Measurements from ENCODE around the gene PPM1H. TPM values are rescaled to one million over a fixed set of nuclear protein-coding genes. Genes with fewer than 3 reads are reported as not detected.

PPM1H gene
- total RNA-seq, 1 experiment from 2014 or later, result 37.1 TPM

DNA sequence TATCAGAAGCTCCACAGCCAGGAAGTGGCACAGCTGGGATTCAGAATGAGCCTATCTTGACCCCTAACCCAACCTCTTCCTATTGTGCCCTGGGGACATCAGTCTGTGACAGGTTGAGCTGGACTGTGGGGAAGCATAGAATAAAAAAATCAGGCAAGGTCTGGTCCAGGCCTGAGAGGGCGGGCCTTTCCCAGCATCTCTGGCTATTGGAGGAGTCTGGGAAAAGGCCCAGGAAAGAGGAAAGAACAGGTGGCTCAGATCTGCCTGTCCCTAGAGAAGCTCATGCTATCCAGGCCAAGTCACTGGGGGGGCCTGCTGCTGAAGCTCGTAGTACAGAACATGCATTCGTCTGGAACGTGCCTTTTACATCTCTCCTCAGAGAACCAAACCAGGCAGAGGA is 100.5 kb downstream of the PPM1H start:
- peak; percentile 78 for ATAC-seq
- CTCF ChIA-PET, result interaction anchor here (1.0 to 1.2 kb wide), 4 partner anchors 9 to 150 kb away, joined by 3 to 4 read pairs (median 3); no protein-coding TSS in a partner anchor
- no peak for DNase-seq (ENCODE audit: low spot score)
- H3K9me3 Mint-ChIP-seq, result no peaks in the 10 kb centered on the region
- peaks cover 25% of the 10 kb centered on the region for H3K4me1 Mint-ChIP-seq
- POLR2A ChIA-PET, result no interaction called here
- TF ChIP-seq, protein P1, sequence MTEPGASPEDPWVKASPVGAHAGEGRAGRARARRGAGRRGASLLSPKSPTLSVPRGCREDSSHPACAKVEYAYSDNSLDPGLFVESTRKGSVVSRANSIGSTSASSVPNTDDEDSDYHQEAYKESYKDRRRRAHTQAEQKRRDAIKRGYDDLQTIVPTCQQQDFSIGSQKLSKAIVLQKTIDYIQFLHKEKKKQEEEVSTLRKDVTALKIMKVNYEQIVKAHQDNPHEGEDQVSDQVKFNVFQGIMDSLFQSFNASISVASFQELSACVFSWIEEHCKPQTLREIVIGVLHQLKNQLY (CRISPR knock-in tag; IDR thresholded peaks at IDR 0.05), result no peak
- TF ChIP-seq, protein P2, sequence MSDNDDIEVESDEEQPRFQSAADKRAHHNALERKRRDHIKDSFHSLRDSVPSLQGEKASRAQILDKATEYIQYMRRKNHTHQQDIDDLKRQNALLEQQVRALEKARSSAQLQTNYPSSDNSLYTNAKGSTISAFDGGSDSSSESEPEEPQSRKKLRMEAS (CRISPR knock-in tag; IDR thresholded peaks at IDR 0.05), result no peak
- TF ChIP-seq, protein P3, sequence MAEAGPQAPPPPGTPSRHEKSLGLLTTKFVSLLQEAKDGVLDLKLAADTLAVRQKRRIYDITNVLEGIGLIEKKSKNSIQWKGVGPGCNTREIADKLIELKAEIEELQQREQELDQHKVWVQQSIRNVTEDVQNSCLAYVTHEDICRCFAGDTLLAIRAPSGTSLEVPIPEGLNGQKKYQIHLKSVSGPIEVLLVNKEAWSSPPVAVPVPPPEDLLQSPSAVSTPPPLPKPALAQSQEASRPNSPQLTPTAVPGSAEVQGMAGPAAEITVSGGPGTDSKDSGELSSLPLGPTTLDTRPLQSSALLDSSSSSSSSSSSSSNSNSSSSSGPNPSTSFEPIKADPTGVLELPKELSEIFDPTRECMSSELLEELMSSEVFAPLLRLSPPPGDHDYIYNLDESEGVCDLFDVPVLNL (CRISPR knock-in tag; IDR thresholded peaks at IDR 0.05; ENCODE audit: borderline replicate concordance, low read depth), result no peak
- TF ChIP-seq ZNF396 (CRISPR knock-in tag; IDR thresholded peaks at IDR 0.05; ENCODE audit: borderline replicate concordance) (no peak), TP53 (CRISPR knock-in tag; IDR thresholded peaks at IDR 0.05) (no peak), RELA (CRISPR knock-in tag; IDR thresholded peaks at IDR 0.05; ENCODE audit: borderline replicate concordance) (no peak)
- TF ChIP-seq, protein P4, sequence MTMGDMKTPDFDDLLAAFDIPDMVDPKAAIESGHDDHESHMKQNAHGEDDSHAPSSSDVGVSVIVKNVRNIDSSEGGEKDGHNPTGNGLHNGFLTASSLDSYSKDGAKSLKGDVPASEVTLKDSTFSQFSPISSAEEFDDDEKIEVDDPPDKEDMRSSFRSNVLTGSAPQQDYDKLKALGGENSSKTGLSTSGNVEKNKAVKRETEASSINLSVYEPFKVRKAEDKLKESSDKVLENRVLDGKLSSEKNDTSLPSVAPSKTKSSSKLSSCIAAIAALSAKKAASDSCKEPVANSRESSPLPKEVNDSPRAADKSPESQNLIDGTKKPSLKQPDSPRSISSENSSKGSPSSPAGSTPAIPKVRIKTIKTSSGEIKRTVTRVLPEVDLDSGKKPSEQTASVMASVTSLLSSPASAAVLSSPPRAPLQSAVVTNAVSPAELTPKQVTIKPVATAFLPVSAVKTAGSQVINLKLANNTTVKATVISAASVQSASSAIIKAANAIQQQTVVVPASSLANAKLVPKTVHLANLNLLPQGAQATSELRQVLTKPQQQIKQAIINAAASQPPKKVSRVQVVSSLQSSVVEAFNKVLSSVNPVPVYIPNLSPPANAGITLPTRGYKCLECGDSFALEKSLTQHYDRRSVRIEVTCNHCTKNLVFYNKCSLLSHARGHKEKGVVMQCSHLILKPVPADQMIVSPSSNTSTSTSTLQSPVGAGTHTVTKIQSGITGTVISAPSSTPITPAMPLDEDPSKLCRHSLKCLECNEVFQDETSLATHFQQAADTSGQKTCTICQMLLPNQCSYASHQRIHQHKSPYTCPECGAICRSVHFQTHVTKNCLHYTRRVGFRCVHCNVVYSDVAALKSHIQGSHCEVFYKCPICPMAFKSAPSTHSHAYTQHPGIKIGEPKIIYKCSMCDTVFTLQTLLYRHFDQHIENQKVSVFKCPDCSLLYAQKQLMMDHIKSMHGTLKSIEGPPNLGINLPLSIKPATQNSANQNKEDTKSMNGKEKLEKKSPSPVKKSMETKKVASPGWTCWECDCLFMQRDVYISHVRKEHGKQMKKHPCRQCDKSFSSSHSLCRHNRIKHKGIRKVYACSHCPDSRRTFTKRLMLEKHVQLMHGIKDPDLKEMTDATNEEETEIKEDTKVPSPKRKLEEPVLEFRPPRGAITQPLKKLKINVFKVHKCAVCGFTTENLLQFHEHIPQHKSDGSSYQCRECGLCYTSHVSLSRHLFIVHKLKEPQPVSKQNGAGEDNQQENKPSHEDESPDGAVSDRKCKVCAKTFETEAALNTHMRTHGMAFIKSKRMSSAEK (CRISPR knock-in tag; IDR thresholded peaks at IDR 0.05; ENCODE audit: borderline replicate concordance), result no peak
- H3K36me3 Mint-ChIP-seq, result peaks cover 10% of the 10 kb centered on the region
- no peaks in the 10 kb centered on the region for H3K27me3 Mint-ChIP-seq (ENCODE audit: low read depth)
- H3K4me3 Mint-ChIP-seq, result no peak overlapping the region
- no peak overlapping the region for H3K27ac Mint-ChIP-seq

DNA sequence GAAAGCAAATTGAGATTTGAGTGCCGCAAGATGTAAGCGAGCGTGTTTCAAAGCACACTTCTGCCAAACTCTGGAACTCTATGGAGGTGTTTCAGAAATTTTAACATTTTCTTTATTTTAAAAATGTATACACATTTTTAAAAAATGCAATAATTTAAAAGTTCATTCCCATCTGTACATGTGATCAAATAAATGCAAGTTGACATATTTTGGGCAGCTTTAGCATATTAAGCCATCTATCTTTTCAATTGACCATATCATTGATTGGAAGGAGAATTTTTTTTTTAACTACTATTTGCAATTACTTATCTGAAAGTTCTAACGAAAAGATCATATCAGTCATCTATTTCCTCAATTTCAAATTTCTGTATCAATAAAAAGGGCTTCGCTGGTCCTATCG is 101.3 kb downstream of the PPM1H start:
- no peaks in the 10 kb centered on the region for H3K9me3 Mint-ChIP-seq
- H3K4me3 Mint-ChIP-seq, result no peak overlapping the region
- ATAC-seq (no peak), DNase-seq (ENCODE audit: low spot score) (no peak)
- no peak overlapping the region for H3K27ac Mint-ChIP-seq
- no peaks in the 10 kb centered on the region for H3K27me3 Mint-ChIP-seq (ENCODE audit: low read depth)
- POLR2A ChIA-PET, result no interaction called here
- CTCF ChIA-PET, result interaction anchor here (1.2 kb wide), 1 partner anchor 15 kb away, joined by 4 read pairs; no protein-coding TSS in a partner anchor
- peaks cover 10% of the 10 kb centered on the region for H3K36me3 Mint-ChIP-seq
- H3K4me1 Mint-ChIP-seq, result peaks cover 25% of the 10 kb centered on the region
- TF ChIP-seq JUN (CRISPR knock-in tag; IDR thresholded peaks at IDR 0.05), result no peak
- TF ChIP-seq, protein P5, sequence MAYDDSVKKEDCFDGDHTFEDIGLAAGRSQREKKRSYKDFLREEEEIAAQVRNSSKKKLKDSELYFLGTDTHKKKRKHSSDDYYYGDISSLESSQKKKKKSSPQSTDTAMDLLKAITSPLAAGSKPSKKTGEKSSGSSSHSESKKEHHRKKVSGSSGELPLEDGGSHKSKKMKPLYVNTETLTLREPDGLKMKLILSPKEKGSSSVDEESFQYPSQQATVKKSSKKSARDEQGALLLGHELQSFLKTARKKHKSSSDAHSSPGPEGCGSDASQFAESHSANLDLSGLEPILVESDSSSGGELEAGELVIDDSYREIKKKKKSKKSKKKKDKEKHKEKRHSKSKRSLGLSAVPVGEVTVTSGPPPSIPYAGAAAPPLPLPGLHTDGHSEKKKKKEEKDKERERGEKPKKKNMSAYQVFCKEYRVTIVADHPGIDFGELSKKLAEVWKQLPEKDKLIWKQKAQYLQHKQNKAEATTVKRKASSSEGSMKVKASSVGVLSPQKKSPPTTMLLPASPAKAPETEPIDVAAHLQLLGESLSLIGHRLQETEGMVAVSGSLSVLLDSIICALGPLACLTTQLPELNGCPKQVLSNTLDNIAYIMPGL (CRISPR knock-in tag; IDR thresholded peaks at IDR 0.05), result no peak
- no peak for TF ChIP-seq ZBTB21 (CRISPR knock-in tag; IDR thresholded peaks at IDR 0.05; ENCODE audit: borderline replicate concordance)
- TF ChIP-seq KAT7 (CRISPR knock-in tag; IDR thresholded peaks at IDR 0.05; ENCODE audit: borderline replicate concordance), result no peak
- TF ChIP-seq, protein P6, sequence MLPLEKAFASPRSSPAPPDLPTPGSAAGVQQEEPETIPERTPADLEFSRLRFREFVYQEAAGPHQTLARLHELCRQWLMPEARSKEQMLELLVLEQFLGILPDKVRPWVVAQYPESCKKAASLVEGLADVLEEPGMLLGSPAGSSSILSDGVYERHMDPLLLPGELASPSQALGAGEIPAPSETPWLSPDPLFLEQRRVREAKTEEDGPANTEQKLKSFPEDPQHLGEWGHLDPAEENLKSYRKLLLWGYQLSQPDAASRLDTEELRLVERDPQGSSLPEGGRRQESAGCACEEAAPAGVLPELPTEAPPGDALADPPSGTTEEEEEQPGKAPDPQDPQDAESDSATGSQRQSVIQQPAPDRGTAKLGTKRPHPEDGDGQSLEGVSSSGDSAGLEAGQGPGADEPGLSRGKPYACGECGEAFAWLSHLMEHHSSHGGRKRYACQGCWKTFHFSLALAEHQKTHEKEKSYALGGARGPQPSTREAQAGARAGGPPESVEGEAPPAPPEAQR (CRISPR knock-in tag; IDR thresholded peaks at IDR 0.05), result no peak
- TF ChIP-seq, protein P7, sequence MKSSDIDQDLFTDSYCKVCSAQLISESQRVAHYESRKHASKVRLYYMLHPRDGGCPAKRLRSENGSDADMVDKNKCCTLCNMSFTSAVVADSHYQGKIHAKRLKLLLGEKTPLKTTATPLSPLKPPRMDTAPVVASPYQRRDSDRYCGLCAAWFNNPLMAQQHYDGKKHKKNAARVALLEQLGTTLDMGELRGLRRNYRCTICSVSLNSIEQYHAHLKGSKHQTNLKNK (CRISPR knock-in tag; IDR thresholded peaks at IDR 0.05), result no peak
- TF ChIP-seq NFYB (CRISPR knock-in tag; conservative IDR thresholded peaks at IDR 0.05; ENCODE audit: low read depth), result no peak
- TF ChIP-seq, protein P8, sequence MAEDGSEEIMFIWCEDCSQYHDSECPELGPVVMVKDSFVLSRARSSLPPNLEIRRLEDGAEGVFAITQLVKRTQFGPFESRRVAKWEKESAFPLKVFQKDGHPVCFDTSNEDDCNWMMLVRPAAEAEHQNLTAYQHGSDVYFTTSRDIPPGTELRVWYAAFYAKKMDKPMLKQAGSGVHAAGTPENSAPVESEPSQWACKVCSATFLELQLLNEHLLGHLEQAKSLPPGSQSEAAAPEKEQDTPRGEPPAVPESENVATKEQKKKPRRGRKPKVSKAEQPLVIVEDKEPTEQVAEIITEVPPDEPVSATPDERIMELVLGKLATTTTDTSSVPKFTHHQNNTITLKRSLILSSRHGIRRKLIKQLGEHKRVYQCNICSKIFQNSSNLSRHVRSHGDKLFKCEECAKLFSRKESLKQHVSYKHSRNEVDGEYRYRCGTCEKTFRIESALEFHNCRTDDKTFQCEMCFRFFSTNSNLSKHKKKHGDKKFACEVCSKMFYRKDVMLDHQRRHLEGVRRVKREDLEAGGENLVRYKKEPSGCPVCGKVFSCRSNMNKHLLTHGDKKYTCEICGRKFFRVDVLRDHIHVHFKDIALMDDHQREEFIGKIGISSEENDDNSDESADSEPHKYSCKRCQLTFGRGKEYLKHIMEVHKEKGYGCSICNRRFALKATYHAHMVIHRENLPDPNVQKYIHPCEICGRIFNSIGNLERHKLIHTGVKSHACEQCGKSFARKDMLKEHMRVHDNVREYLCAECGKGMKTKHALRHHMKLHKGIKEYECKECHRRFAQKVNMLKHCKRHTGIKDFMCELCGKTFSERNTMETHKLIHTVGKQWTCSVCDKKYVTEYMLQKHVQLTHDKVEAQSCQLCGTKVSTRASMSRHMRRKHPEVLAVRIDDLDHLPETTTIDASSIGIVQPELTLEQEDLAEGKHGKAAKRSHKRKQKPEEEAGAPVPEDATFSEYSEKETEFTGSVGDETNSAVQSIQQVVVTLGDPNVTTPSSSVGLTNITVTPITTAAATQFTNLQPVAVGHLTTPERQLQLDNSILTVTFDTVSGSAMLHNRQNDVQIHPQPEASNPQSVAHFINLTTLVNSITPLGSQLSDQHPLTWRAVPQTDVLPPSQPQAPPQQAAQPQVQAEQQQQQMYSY (CRISPR knock-in tag; IDR thresholded peaks at IDR 0.05), result no peak
- TF ChIP-seq, protein P9, sequence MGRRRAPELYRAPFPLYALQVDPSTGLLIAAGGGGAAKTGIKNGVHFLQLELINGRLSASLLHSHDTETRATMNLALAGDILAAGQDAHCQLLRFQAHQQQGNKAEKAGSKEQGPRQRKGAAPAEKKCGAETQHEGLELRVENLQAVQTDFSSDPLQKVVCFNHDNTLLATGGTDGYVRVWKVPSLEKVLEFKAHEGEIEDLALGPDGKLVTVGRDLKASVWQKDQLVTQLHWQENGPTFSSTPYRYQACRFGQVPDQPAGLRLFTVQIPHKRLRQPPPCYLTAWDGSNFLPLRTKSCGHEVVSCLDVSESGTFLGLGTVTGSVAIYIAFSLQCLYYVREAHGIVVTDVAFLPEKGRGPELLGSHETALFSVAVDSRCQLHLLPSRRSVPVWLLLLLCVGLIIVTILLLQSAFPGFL (CRISPR knock-in tag; IDR thresholded peaks at IDR 0.05; ENCODE audit: borderline replicate concordance), result no peak
- TF ChIP-seq GTF2I (CRISPR knock-in tag; conservative IDR thresholded peaks at IDR 0.05), result no peak
- TF ChIP-seq, protein P10, sequence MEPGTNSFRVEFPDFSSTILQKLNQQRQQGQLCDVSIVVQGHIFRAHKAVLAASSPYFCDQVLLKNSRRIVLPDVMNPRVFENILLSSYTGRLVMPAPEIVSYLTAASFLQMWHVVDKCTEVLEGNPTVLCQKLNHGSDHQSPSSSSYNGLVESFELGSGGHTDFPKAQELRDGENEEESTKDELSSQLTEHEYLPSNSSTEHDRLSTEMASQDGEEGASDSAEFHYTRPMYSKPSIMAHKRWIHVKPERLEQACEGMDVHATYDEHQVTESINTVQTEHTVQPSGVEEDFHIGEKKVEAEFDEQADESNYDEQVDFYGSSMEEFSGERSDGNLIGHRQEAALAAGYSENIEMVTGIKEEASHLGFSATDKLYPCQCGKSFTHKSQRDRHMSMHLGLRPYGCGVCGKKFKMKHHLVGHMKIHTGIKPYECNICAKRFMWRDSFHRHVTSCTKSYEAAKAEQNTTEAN (CRISPR knock-in tag; IDR thresholded peaks at IDR 0.05), result no peak

Data from WTC11 (cell line).